PFSK-1 (cell line): Measurements from ENCODE around the gene ORC4.

ENCODE experiments used
- FOXP2 ChIP-seq: optimal IDR thresholded peaks from 2 replicates; pipeline ENCODE3; 2011; ENCODE audit warnings: borderline replicate concordance, control low read depth, inconsistent platforms; ENCODE audit not compliant: insufficient read depth; ENCODE audit errors: extremely low read length, extremely low read depth
- POLR2AphosphoS5 ChIP-seq: IDR thresholded peaks from 2 replicates; pipeline ENCODE4 v1.6.1; 2012; ENCODE audit warnings: low read depth, mild to moderate bottlenecking, control low read depth, low read length, moderate library complexity
- SIN3A ChIP-seq: IDR thresholded peaks from 2 replicates; pipeline ENCODE4 v1.6.1; 2012; ENCODE audit warnings: mild to moderate bottlenecking, low read length, moderate library complexity, borderline replicate concordance; ENCODE audit not compliant: insufficient read depth
- TAF1 ChIP-seq: IDR thresholded peaks from 2 replicates; pipeline ENCODE4 v1.6.1; 2012; ENCODE audit warnings: low read length, control low read depth, borderline replicate concordance; ENCODE audit not compliant: insufficient read depth
- TF ChIP-seq, protein P1 (sequence below), 2 experiments: IDR thresholded peaks; 2 replicates each; pipeline versions ENCODE4 v1.6.1 to v1.8.0; 2011 to 2012; ENCODE audit warnings: low read depth in 2 of 2, low read length in 2 of 2, control low read depth in 1 of 2, inconsistent platforms in 1 of 2, mild to moderate bottlenecking in 1 of 2, moderate library complexity in 1 of 2; ENCODE audit not compliant: insufficient read depth in 1 of 2

Gene ORC4

DNA sequence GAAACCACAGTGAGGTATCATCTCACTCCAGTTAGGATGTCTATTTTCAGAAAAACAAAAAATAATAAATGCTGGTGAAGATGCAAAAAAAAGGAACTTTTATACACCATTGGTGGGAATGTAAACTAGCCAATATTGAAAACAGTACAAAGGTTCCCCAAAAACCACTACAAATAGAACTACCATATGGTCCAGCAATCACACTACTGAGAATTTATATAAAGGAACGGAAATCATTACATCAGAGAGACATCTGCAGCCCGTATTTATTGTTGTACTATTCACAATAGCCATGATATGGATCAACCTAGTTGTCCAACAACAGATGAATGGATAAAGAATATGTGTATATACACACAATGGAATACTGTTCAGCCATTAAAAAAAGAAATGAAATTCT is 52.0 kb downstream of the ORC4 start:
- no peak for TF ChIP-seq POLR2AphosphoS5
- TF ChIP-seq SIN3A: no peak
- no peak for TF ChIP-seq FOXP2
- TF ChIP-seq, protein P1, sequence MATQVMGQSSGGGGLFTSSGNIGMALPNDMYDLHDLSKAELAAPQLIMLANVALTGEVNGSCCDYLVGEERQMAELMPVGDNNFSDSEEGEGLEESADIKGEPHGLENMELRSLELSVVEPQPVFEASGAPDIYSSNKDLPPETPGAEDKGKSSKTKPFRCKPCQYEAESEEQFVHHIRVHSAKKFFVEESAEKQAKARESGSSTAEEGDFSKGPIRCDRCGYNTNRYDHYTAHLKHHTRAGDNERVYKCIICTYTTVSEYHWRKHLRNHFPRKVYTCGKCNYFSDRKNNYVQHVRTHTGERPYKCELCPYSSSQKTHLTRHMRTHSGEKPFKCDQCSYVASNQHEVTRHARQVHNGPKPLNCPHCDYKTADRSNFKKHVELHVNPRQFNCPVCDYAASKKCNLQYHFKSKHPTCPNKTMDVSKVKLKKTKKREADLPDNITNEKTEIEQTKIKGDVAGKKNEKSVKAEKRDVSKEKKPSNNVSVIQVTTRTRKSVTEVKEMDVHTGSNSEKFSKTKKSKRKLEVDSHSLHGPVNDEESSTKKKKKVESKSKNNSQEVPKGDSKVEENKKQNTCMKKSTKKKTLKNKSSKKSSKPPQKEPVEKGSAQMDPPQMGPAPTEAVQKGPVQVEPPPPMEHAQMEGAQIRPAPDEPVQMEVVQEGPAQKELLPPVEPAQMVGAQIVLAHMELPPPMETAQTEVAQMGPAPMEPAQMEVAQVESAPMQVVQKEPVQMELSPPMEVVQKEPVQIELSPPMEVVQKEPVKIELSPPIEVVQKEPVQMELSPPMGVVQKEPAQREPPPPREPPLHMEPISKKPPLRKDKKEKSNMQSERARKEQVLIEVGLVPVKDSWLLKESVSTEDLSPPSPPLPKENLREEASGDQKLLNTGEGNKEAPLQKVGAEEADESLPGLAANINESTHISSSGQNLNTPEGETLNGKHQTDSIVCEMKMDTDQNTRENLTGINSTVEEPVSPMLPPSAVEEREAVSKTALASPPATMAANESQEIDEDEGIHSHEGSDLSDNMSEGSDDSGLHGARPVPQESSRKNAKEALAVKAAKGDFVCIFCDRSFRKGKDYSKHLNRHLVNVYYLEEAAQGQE (IDR thresholded peaks at IDR 0.05; ENCODE audit: insufficient read depth in 1 of 2, low read depth in 2 of 2, low read length in 2 of 2): no peak
- no peak for TF ChIP-seq TAF1

DNA sequence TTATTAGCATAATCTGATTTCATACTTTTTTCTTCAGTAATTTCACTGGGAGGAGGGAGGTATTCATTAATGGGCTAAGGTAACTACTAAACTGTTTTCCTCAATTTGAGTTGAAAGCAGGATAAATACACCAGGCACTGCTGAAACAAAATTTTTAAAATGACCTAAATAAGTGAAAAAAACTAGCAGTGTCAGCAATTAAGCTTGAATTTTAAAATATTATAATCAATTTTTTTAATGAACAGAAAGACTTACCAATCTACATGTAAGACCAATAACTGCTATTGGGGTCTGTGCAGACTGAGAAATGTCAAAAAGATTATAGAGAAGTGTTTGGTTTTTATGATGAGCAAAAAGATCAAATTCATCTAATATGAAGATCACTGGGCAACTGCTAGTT is 68.4 kb downstream of the ORC4 start:
- TF ChIP-seq TAF1: no peak
- no peak for TF ChIP-seq POLR2AphosphoS5
- no peak for TF ChIP-seq FOXP2
- TF ChIP-seq SIN3A: no peak
- TF ChIP-seq, protein P1 (IDR thresholded peaks at IDR 0.05; ENCODE audit: insufficient read depth in 1 of 2, low read depth in 2 of 2, low read length in 2 of 2): no peak

DNA sequence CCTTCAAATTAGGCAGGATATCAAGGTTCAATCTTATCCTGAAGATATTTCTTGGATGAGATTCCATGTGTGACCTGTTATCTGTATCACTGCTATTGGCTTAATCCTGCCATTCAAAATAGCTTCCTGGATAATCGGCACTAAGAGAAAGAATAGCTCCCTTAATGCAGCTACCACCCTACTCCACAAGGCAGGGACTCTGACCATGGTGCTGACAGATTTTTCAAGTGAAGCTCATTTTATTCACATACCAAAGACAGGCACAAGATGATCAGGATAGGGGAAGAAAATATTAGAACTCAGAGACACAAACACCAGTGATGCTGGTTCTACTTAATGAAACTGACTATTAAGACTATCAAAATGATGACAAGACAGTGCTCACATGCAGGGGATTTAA is 74.9 kb downstream of the ORC4 start:
- no peak for TF ChIP-seq TAF1
- TF ChIP-seq, protein P1 (IDR thresholded peaks at IDR 0.05; ENCODE audit: insufficient read depth in 1 of 2, low read depth in 2 of 2, low read length in 2 of 2): peak; percentile 64 to 88

DNA sequence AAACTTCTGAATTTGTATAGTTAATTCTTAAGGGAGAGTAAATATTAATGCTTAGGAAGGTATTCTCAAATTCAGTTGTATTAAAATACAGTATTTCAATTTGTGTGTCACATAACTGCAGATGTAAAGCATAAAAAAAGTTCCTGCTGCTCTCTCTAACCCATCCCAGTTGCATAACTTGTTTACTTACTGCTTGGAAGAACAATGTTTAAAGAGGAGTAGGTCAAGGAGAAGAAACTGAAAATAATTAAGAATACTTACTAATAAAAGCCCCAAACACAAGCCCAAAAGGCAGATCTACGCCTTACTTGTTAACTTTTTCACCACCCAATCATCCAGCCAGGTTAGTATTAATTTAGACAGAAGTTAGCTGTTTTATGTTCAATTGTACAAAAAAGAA is 81.2 kb downstream of the ORC4 start:
- TF ChIP-seq POLR2AphosphoS5: no peak
- no peak for TF ChIP-seq TAF1
- no peak for TF ChIP-seq FOXP2
- TF ChIP-seq, protein P1 (IDR thresholded peaks at IDR 0.05; ENCODE audit: insufficient read depth in 1 of 2, low read depth in 2 of 2, low read length in 2 of 2): no peak
- TF ChIP-seq SIN3A: no peak

DNA sequence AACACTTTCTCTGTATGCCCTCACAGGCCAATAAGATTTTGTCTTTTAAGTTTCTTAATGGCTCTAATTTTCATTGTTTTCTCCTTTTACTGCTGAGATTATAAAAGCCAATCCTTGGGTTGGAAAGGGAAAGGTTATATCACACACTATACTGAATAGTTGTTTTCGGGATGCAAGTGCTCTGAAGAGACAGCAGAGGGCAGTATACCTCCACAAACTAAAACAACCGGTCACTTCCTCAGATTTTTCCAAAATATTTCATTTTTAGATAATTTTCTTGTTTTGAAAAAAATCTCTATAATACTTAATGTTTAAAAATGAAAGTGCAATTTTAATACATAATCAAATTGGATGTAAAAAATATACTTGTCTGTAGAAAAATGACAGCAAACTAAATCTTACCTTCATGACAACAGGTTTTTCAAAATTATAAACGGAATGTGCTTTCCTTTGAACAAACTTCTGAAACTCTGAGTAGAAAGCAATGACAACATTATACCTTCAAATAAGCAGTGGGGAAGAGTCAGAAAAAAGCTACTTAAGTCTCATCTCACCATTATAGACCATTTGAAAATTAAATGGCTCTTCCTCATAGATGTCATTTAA is 82.7 kb downstream of the ORC4 start:
- TF ChIP-seq SIN3A (no peak), FOXP2 (no peak), POLR2AphosphoS5 (no peak), TAF1 (no peak)
- TF ChIP-seq, protein P1 (IDR thresholded peaks at IDR 0.05; ENCODE audit: insufficient read depth in 1 of 2, low read depth in 2 of 2, low read length in 2 of 2): no peak
